Activated CD4-positive, alpha-beta T cell treated with anti-CD3 and anti-CD28 coated beads, Interleukin-2, amount 50 U/mL, for 48 hours (primary cell): ENCODE data around the gene SGCD.

ENCODE experiments used
- DNase-seq, 2 experiments: peaks; one replicate each; pipeline ENCODE4 v3.0.0-alpha.2; 2020

The SGCD gene

GRCh38 chr5:156715287-156715686 is 388.3 kb downstream of the SGCD start:
- no peak for DNase-seq

- no peak for DNase-seq
Measured at GRCh38 chr5:156716591-156717380, 389.8 kb downstream of the SGCD start.

- DNase-seq: no peak
Measured at GRCh38 chr5:156718985-156719384, 392.0 kb downstream of the SGCD start.

GRCh38 chr5:156722358-156722757 is 395.4 kb downstream of the SGCD start:
- DNase-seq: no peak

- DNase-seq: no peak
Measured at GRCh38 chr5:156735477-156735876, 408.5 kb downstream of the SGCD start.

- no peak for DNase-seq
Measured at GRCh38 chr5:156741516-156741915, 414.6 kb downstream of the SGCD start.

GRCh38 chr5:156753846-156754245 is 426.9 kb downstream of the SGCD start:
- DNase-seq: no peak

- no peak for DNase-seq
Measured at GRCh38 chr5:156755421-156756087, 428.6 kb downstream of the SGCD start.

- no peak for DNase-seq
Measured at GRCh38 chr5:156758011-156758791, 431.2 kb downstream of the SGCD start.

GRCh38 chr5:156759156-156759555 is 432.2 kb downstream of the SGCD start:
- DNase-seq: no peak

GRCh38 chr5:156762771-156763170 is 435.8 kb downstream of the SGCD start:
- DNase-seq: no peak

- no peak for DNase-seq
Measured at GRCh38 chr5:156764176-156764971, 437.4 kb downstream of the SGCD start.

GRCh38 chr5:156774273-156774672 is 447.3 kb downstream of the SGCD start:
- no peak for DNase-seq

- DNase-seq: no peak
Measured at GRCh38 chr5:156778139-156778706, 451.3 kb downstream of the SGCD start.

- DNase-seq: no peak
Measured at GRCh38 chr5:156778752-156779151, 451.8 kb downstream of the SGCD start.

- DNase-seq: no peak
Measured at GRCh38 chr5:156779436-156779835, 452.5 kb downstream of the SGCD start.

- DNase-seq: no peak
Measured at GRCh38 chr5:156783092-156783491, 456.1 kb downstream of the SGCD start.

- no peak for DNase-seq
Measured at GRCh38 chr5:156794687-156795086, 467.7 kb downstream of the SGCD start.

- no peak for DNase-seq
Measured at GRCh38 chr5:156798201-156798600, 471.2 kb downstream of the SGCD start.

GRCh38 chr5:156799171-156799570 is 472.2 kb downstream of the SGCD start:
- no peak for DNase-seq

- DNase-seq: no peak
Measured at GRCh38 chr5:156800929-156801328, 474.0 kb downstream of the SGCD start.

- no peak for DNase-seq
Measured at GRCh38 chr5:156802501-156802900, 475.5 kb downstream of the SGCD start.
